Left lung (tissue), 10 donors: ENCODE results near the gene SORL1. TPM values are rescaled to one million over a fixed set of nuclear protein-coding genes. Genes with fewer than 3 reads are reported as not detected.
A peak's percentile ranks its signal among the peaks of the same experiment; 100 is the strongest.

Source experiments
- ATAC-seq: fragments of 200-7000 bp; cut with Tn5 transposase; one replicate; pipeline ENCODE4 v1.9.1; 2020; ENCODE audit warnings: moderate library complexity
- DNase-seq, 4 donors: peaks; one replicate each; pipeline ENCODE4 v3.0.0-alpha.2; 2013 to 2020
- H3K27ac ChIP-seq, 2 donors: fragments of 200-600 bp; sonication (generic) in 1 of 2; one replicate each; pipeline versions ENCODE4 v1.5.0 to v1.8.0; 2020 to 2021
- H3K27me3 ChIP-seq, 2 donors: fragments of 200-600 bp; sonication (generic) in 1 of 2; one replicate each; pipeline versions ENCODE4 v1.5.0 to v1.8.0; 2020 to 2021
- H3K36me3 ChIP-seq, 2 donors: fragments of 200-600 bp; sonication (generic) in 1 of 2; one replicate each; pipeline versions ENCODE4 v1.5.0 to v1.8.0; 2020 to 2021
- H3K4me1 ChIP-seq, 2 donors: fragments of 200-600 bp; one replicate each; pipeline ENCODE4 v1.8.0; 2021
- H3K4me3 ChIP-seq, 2 donors: fragments of 200-600 bp; sonication (generic) in 1 of 2; one replicate each; pipeline versions ENCODE4 v1.5.0 to v1.8.0; 2020 to 2021; ENCODE audit warnings: mild to moderate bottlenecking in 1 of 2
- H3K9me3 ChIP-seq, 2 donors: fragments of 200-600 bp; sonication (generic) in 1 of 2; one replicate each; pipeline versions ENCODE4 v1.5.0 to v1.8.0; 2020 to 2021
- CTCF ChIP-seq, 2 donors: fragments of 200-600 bp; sonication (generic) in 1 of 2; IDR thresholded peaks; one replicate each; pipeline versions ENCODE4 v1.5.0 to v1.8.0; 2021; ENCODE audit warnings: antibody characterized with exemption in 2 of 2
- intact Hi-C, 2 donors: fragments of 100-400 bp; cut with DNase I; formaldehyde crosslinking; loops; one replicate each; pipeline versions ENCODE4 v1.11.2 to v1.14.2; 2022
- polyA plus RNA-seq, 6 donors: library from polyadenylated mRNA; unstranded; fragments of 120-200 nt; gene quantifications; one replicate each; pipeline ENCODE4 v1.2.1, GENCODE V29; 2013; ENCODE audit not compliant: insufficient read length in 6 of 6
- total RNA-seq, 2 donors: library from RNA; stranded (reverse); fragmentation: NEBNext Ultra II Directional; extraction: Animal tissue kit (Norgen Biotek cat#: 25700); gene quantifications; one replicate each; pipeline ENCODE4 v1.2.1, GENCODE V29; 2021
- donor health status: DM: no; HTN: yes; CAD: no.
- donor health status: DM: no; HTN: no; CAD: no.

The SORL1 gene
- total and polyA plus RNA-seq, 8 donors = 29.8 to 114 (median 33.4) TPM

- Histone ChIP-seq H3K4me1 (peaks cover 0 to 40% of the 10 kb centered on the region in 2 donors), H3K36me3 (no peaks in the 10 kb centered on the region), H3K9me3 (no peaks in the 10 kb centered on the region), H3K27me3 (no peaks in the 10 kb centered on the region), H3K27ac (no peak overlapping the region), H3K4me3 (no peak overlapping the region)
- no peak for TF ChIP-seq CTCF (IDR thresholded peaks at IDR 0.05)
- ATAC-seq (no peak), DNase-seq (no peak)
- intact Hi-C loops = no loop called here
These were observed 7.6 kb upstream of the SORL1 start for GRCh38 chr11:121444526-121444925.

- Histone ChIP-seq H3K27ac (peak overlapping the region in 1 of 2 donors; percentile 6), H3K9me3 (no peaks in the 10 kb centered on the region), H3K27me3 (no peaks in the 10 kb centered on the region), H3K4me1 (peaks cover 0 to 47% of the 10 kb centered on the region in 2 donors), H3K4me3 (no peak overlapping the region), H3K36me3 (no peaks in the 10 kb centered on the region)
- DNase-seq (no peak), ATAC-seq (no peak)
- intact Hi-C loops = no loop called here
- no peak for TF ChIP-seq CTCF (IDR thresholded peaks at IDR 0.05)
These were observed 6.9 kb upstream of the SORL1 start for GRCh38 chr11:121445071-121445768.

- peak in 1 of 4 donors; percentile 43 for DNase-seq
- TF ChIP-seq CTCF (IDR thresholded peaks at IDR 0.05) = no peak
- Histone ChIP-seq H3K27ac (no peak overlapping the region), H3K27me3 (peaks cover 0 to 8% of the 10 kb centered on the region in 2 donors), H3K4me1 (peaks cover 0 to 61% of the 10 kb centered on the region in 2 donors), H3K9me3 (no peaks in the 10 kb centered on the region), H3K36me3 (no peaks in the 10 kb centered on the region), H3K4me3 (no peak overlapping the region)
- ATAC-seq = no peak
- intact Hi-C loops = no loop called here
These were observed 5.4 kb upstream of the SORL1 start for GRCh38 chr11:121446752-121447156.

- TF ChIP-seq CTCF (IDR thresholded peaks at IDR 0.05) = no peak
- no peaks in the 10 kb centered on the region for H3K9me3 ChIP-seq
- H3K27me3 ChIP-seq = peaks cover 0 to 14% of the 10 kb centered on the region in 2 donors
- peak overlapping the region; percentile 4 to 94 for H3K27ac ChIP-seq
- H3K36me3 ChIP-seq = no peaks in the 10 kb centered on the region
- DNase-seq (no peak), ATAC-seq (no peak)
- H3K4me1 ChIP-seq = peaks cover 0 to 71% of the 10 kb centered on the region in 2 donors
- H3K4me3 ChIP-seq = no peak overlapping the region
- intact Hi-C loops = no loop called here
These were observed 4.1 kb upstream of the SORL1 start for GRCh38 chr11:121448011-121448410.

- intact Hi-C loops = no loop called here
- no peaks in the 10 kb centered on the region for H3K9me3 ChIP-seq
- no peak for TF ChIP-seq CTCF (IDR thresholded peaks at IDR 0.05)
- no peak for DNase-seq
- no peak overlapping the region for H3K4me3 ChIP-seq
- H3K36me3 ChIP-seq = no peaks in the 10 kb centered on the region
- H3K27me3 ChIP-seq = peaks cover 0 to 14% of the 10 kb centered on the region in 2 donors
- peaks cover 0 to 75% of the 10 kb centered on the region in 2 donors for H3K4me1 ChIP-seq
- ATAC-seq = no peak
- H3K27ac ChIP-seq = peak overlapping the region; percentile 4 to 94
These were observed 3.6 kb upstream of the SORL1 start for GRCh38 chr11:121448431-121448941.
